H9 (cell line): Measurements from ENCODE around the gene ATP6V1C2. TPM values are rescaled to one million over a fixed set of nuclear protein-coding genes. Genes with fewer than 3 reads are reported as not detected.

Source experiments
- DNase-seq: peaks from one replicate; pipeline ENCODE4 v3.0.0-alpha.2; 2017
- H2AFZ ChIP-seq: one replicate; pipeline ENCODE4 v1.6.1; 2013; ENCODE audit warnings: mild to moderate bottlenecking, low read length, control low read depth, moderate library complexity
- H2AK5ac ChIP-seq: 2 replicates; pipeline ENCODE4 v1.6.1; 2013; ENCODE audit warnings: low read length, control low read depth, mixed read lengths; ENCODE audit not compliant: insufficient read length
- H2BK120ac ChIP-seq: one replicate; pipeline ENCODE4 v1.6.1; 2013; ENCODE audit warnings: low read depth, mild to moderate bottlenecking, low read length, control low read depth, inconsistent platforms; ENCODE audit not compliant: poor library complexity, severe bottlenecking
- H2BK12ac ChIP-seq: 2 replicates; pipeline ENCODE4 v1.6.1; 2013; ENCODE audit warnings: low read length, control low read depth, mixed read lengths, low read depth; ENCODE audit not compliant: insufficient read length
- H2BK15ac ChIP-seq: 2 replicates; pipeline ENCODE4 v1.6.1; 2013; ENCODE audit warnings: low read depth, low read length, control low read depth
- H2BK20ac ChIP-seq: one replicate; pipeline ENCODE4 v1.6.1; 2013; ENCODE audit warnings: low read depth, mild to moderate bottlenecking, low read length, control low read depth, inconsistent platforms; ENCODE audit not compliant: poor library complexity, severe bottlenecking
- H2BK5ac ChIP-seq: 2 replicates; pipeline ENCODE4 v1.6.1; 2013; ENCODE audit warnings: low read length, control low read depth, mixed read lengths; ENCODE audit not compliant: insufficient read length
- H3K14ac ChIP-seq: 2 replicates; pipeline ENCODE4 v1.6.1; 2013; ENCODE audit warnings: low read length, control low read depth; ENCODE audit not compliant: insufficient read depth
- H3K18ac ChIP-seq: 2 replicates; pipeline ENCODE4 v1.6.1; 2013; ENCODE audit warnings: low read depth, mild to moderate bottlenecking, mixed read lengths, low read length, control low read depth; ENCODE audit not compliant: insufficient read length
- H3K23ac ChIP-seq: 2 replicates; pipeline ENCODE4 v1.6.1; 2013; ENCODE audit warnings: low read length, control low read depth, mixed read lengths, low read depth; ENCODE audit not compliant: insufficient read length
- H3K23me2 ChIP-seq: 2 replicates; pipeline ENCODE4 v1.6.1; 2013; ENCODE audit warnings: low read depth, mild to moderate bottlenecking, mixed read lengths, low read length, control low read depth; ENCODE audit not compliant: insufficient read length, poor library complexity, severe bottlenecking
- H3K27ac ChIP-seq: 2 replicates; pipeline ENCODE4 v1.5.1; 2013; ENCODE audit warnings: low read length, control low read depth, mixed read lengths, low read depth; ENCODE audit not compliant: insufficient read length
- H3K27me3 ChIP-seq: 2 replicates; pipeline ENCODE4 v1.6.1; 2013; ENCODE audit warnings: low read length, control low read depth, inconsistent platforms; ENCODE audit not compliant: insufficient read depth
- H3K4ac ChIP-seq: 2 replicates; pipeline ENCODE4 v1.6.1; 2013; ENCODE audit warnings: low read depth, mild to moderate bottlenecking, control low read depth, inconsistent platforms, low read length, moderate library complexity
- H3K4me1 ChIP-seq: 2 replicates; pipeline ENCODE4 v1.6.1; 2013; ENCODE audit warnings: low read length, control low read depth, inconsistent platforms; ENCODE audit not compliant: insufficient read depth
- H3K4me2 ChIP-seq: 2 replicates; pipeline ENCODE4 v1.6.1; 2013; ENCODE audit warnings: low read length, control low read depth, mixed read lengths; ENCODE audit not compliant: insufficient read length, insufficient read depth
- H3K56ac ChIP-seq: 2 replicates; pipeline ENCODE4 v1.6.1; 2013; ENCODE audit warnings: low read depth, mild to moderate bottlenecking, mixed read lengths, low read length, control low read depth; ENCODE audit not compliant: insufficient read length
- H3K79me1 ChIP-seq: 2 replicates; pipeline ENCODE4 v1.6.1; 2013; ENCODE audit warnings: low read depth, mild to moderate bottlenecking, moderate library complexity, low read length, control low read depth, inconsistent platforms; ENCODE audit not compliant: insufficient read depth, poor library complexity, severe bottlenecking
- H3K79me2 ChIP-seq: 2 replicates; pipeline ENCODE4 v1.6.1; 2013; ENCODE audit warnings: low read length, control low read depth, inconsistent platforms; ENCODE audit not compliant: insufficient read depth
- H3K9ac ChIP-seq: 2 replicates; pipeline ENCODE4 v1.6.1; 2013; ENCODE audit warnings: low read length, control low read depth, mixed read lengths; ENCODE audit not compliant: insufficient read length; ENCODE audit errors: extremely low read depth
- H3K9me3 ChIP-seq: one replicate; pipeline ENCODE4 v1.6.1; 2013; ENCODE audit warnings: low read depth, low read length, inconsistent platforms; ENCODE audit not compliant: control insufficient read depth
- H3T11ph ChIP-seq: one replicate; pipeline ENCODE4 v1.6.1; 2013; ENCODE audit warnings: mild to moderate bottlenecking, low read length, control low read depth, inconsistent platforms
- H4K20me1 ChIP-seq: one replicate; pipeline ENCODE4 v1.6.1; 2013; ENCODE audit not compliant: control insufficient read depth, insufficient read length, insufficient read depth
- H4K5ac ChIP-seq: 2 replicates; pipeline ENCODE4 v1.6.1; 2013; ENCODE audit warnings: low read depth, mild to moderate bottlenecking, mixed read lengths, low read length, control low read depth; ENCODE audit not compliant: insufficient read length
- H4K8ac ChIP-seq: replicated peaks from 2 replicates; pipeline ENCODE4 v1.6.1; 2013; ENCODE audit warnings: low read length, control low read depth, mixed read lengths, low read depth; ENCODE audit not compliant: insufficient read length
- H4K91ac ChIP-seq: 2 replicates; pipeline ENCODE4 v1.6.1; 2013; ENCODE audit warnings: low read depth, mild to moderate bottlenecking, moderate library complexity, mixed read lengths, low read length, control low read depth; ENCODE audit not compliant: insufficient read length
- H3K27ac Mint-ChIP-seq, 3 experiments: 2 replicates in 2 of 3; 3 replicates in 1 of 3; pipeline ENCODE4 v1.8.0; 2020 to 2021; ENCODE audit warnings: mixed read lengths in 3 of 3, mild to moderate bottlenecking in 1 of 3, moderate library complexity in 1 of 3
- H3K27me3 Mint-ChIP-seq: 2 replicates; pipeline ENCODE4 v1.8.0; 2021; ENCODE audit warnings: low read depth, mild to moderate bottlenecking, moderate library complexity, mixed read lengths
- H3K36me3 Mint-ChIP-seq, 3 experiments: 2 replicates in 2 of 3; 3 replicates in 1 of 3; pipeline ENCODE4 v1.8.0; 2020 to 2021; ENCODE audit warnings: low read depth in 3 of 3, mixed read lengths in 3 of 3; ENCODE audit not compliant: insufficient read depth in 1 of 3
- H3K4me1 Mint-ChIP-seq, 2 experiments: 2 replicates each; pipeline ENCODE4 v1.8.0; 2020; ENCODE audit warnings: mixed read lengths in 2 of 2
- H3K4me3 Mint-ChIP-seq, 2 experiments: 2 replicates in 1 of 2; 3 replicates in 1 of 2; pipeline ENCODE4 v1.8.0; 2020 to 2021; ENCODE audit warnings: mild to moderate bottlenecking in 2 of 2, mixed read lengths in 2 of 2, moderate library complexity in 1 of 2
- H3K9me3 Mint-ChIP-seq, 2 experiments: 2 replicates in 1 of 2; 3 replicates in 1 of 2; pipeline ENCODE4 v1.8.0; 2020; ENCODE audit warnings: mild to moderate bottlenecking in 2 of 2, mixed read lengths in 2 of 2, moderate library complexity in 1 of 2
- CTCF ChIP-seq: fragments of 200-600 bp; sonication (generic); conservative IDR thresholded peaks from 3 replicates; pipeline ENCODE4 v1.8.0; 2021; ENCODE audit warnings: antibody characterized with exemption, mild to moderate bottlenecking
- WGBS: extraction: QIAGEN DNeasy Blood & Tissue Kit; methylation state at CpG from one replicate; pipeline ENCODE4 v1.1.7; 2013; ENCODE audit warnings: missing lambda C conversion rate, low lambda C conversion rate, mixed read lengths; ENCODE audit not compliant: insufficient read length; ENCODE audit errors: extremely low coverage; 5-methylcytosine and 5-hydroxymethylcytosine counted together
- total RNA-seq: library from RNA; stranded (reverse); gene quantifications from 2 replicates; pipeline ENCODE4 v1.2.1, GENCODE V29; 2021

The ATP6V1C2 gene
- total RNA-seq, 1 experiment from 2014 or later = 1.2 TPM

DNA sequence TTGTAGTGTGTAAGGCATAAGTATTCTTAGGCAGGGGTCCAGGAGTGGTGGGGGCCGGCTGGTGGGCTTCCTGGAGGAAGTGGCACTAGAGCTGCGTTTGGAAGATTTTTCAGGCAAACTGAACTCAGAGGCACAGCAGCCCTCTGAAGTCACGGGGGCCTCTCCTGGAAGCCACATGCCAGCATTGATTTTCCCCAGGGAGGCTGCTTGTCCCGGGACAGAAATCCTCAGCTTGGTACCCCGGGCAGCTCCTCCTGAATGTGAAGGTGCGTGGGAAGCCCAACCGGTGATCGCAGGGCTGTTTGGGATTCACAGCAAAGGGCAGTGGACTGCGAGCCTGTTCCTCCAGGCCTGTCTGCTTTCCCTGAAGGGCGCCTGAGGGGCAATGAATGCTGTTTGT lies 92.7 kb downstream of the ATP6V1C2 start:
- peaks cover 0 to 3% (median 0%) of the 10 kb centered on the region in 3 experiments; a peak in 2 of 7 replicates for H3K36me3 Mint-ChIP-seq
- no peak overlapping the region for H4K8ac ChIP-seq
- H4K5ac ChIP-seq = no peak overlapping the region
- no CpG with 5 or more reads among the region's 10 CpGs for WGBS
- H2BK12ac ChIP-seq = no peak overlapping the region
- no peaks in the 10 kb centered on the region; the same call in 1 of the 2 replicates for H3K4me1 ChIP-seq
- no peak overlapping the region for H3K9ac ChIP-seq
- H3K23ac ChIP-seq = no peak overlapping the region
- peak; percentile 48 for DNase-seq
- H3K79me2 ChIP-seq = peaks cover 28% of the 10 kb centered on the region
- no peak overlapping the region for H3K18ac ChIP-seq
- no peak overlapping the region for H3K4ac ChIP-seq
- peaks cover 5% of the 10 kb centered on the region for H3K27me3 Mint-ChIP-seq
- H3K27ac ChIP-seq = no peak overlapping the region
- H3K4me1 Mint-ChIP-seq = peaks cover 33 to 35% of the 10 kb centered on the region in 2 experiments
- no peak overlapping the region for H3K14ac ChIP-seq
- H3K56ac ChIP-seq = no peak overlapping the region
- H3K27me3 ChIP-seq = no peaks in the 10 kb centered on the region
- peak overlapping the region in 2 of 3 experiments; percentile 26 to 73; a peak in 2 of 7 replicates for H3K27ac Mint-ChIP-seq
- H2AFZ ChIP-seq = no peak overlapping the region
- H2BK120ac ChIP-seq = no peak overlapping the region
- no peak overlapping the region for H2BK20ac ChIP-seq
- TF ChIP-seq CTCF = no peak
- H3K4me3 Mint-ChIP-seq = peak overlapping the region; percentile 38 to 48
- H2BK15ac ChIP-seq = no peak overlapping the region
- H3K9me3 Mint-ChIP-seq = no peaks in the 10 kb centered on the region
- no peak overlapping the region for H3T11ph ChIP-seq
- no peaks in the 10 kb centered on the region for H4K20me1 ChIP-seq
- peaks cover 6% of the 10 kb centered on the region for H3K23me2 ChIP-seq
- no peaks in the 10 kb centered on the region for H3K79me1 ChIP-seq
- H2AK5ac ChIP-seq = no peak overlapping the region
- H3K9me3 ChIP-seq = no peaks in the 10 kb centered on the region
- no peak overlapping the region for H2BK5ac ChIP-seq
- H4K91ac ChIP-seq = no peak overlapping the region
- H3K4me2 ChIP-seq = no peak overlapping the region
